NCI-H146 treated with DMSO at 0.1 percent for 48 hours (cell line): ENCODE measurements around the gene CST1.

Experiments used
- DNase-seq: peaks from one replicate; lab custom pipeline; 2025; ENCODE audit not compliant: unreplicated experiment; lab: John Stamatoyannopoulos, UW

Gene CST1

GRCh38 chr20:23710771-23711170 lies 40.0 kb downstream of the CST1 start:
- DNase-seq, result no peak

GRCh38 chr20:23705895-23706294 lies 44.8 kb downstream of the CST1 start:
- no peak for DNase-seq

GRCh38 chr20:23702021-23702420 lies 48.7 kb downstream of the CST1 start:
- DNase-seq, result no peak

GRCh38 chr20:23700931-23701330 lies 49.8 kb downstream of the CST1 start:
- DNase-seq, result no peak

- DNase-seq, result no peak
Measured at GRCh38 chr20:23697947-23698346, 52.8 kb downstream of the CST1 start.
